NCI-H748 treated with DMSO at 0.1 percent for 48 hours (cell line): ENCODE data around the gene OMP.

ENCODE experiments used
- DNase-seq: peaks from one replicate; lab custom pipeline; 2025; lab: John Stamatoyannopoulos, UW

The OMP gene

GRCh38 chr11:77069336-77069968 is 33.2 kb upstream of the OMP start:
- no peak for DNase-seq

DNA sequence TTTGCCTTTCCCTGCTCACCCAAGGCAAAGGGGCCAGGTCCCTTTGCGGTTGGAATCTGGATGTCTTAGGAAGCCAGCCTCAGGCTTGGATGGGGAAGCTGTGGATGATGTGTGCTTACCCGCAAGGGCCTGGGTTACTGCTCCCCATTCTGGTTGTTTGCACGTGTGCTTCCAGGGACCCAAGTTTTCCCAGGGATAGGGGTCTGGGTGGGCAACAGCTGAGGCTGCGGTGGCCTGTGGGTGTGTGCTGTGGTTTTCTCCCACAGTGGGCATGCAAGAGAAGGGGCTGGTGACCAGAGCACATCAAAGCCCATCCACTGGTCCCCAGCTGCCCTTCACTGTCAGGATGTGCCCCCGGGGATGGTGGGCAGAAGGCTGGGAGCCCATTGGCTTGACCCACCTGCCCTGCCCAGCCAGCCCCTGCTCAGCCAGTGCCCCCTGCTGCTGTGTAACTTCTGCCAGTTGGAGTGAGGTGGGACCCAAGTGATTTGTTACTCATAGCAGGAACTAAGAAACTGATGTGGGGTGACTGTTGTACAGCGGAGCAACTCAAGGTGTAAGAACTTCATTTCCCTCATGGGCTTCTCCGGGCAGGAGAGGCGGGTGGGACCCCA is 32.6 kb upstream of the OMP start:
- DNase-seq, result no peak

DNA sequence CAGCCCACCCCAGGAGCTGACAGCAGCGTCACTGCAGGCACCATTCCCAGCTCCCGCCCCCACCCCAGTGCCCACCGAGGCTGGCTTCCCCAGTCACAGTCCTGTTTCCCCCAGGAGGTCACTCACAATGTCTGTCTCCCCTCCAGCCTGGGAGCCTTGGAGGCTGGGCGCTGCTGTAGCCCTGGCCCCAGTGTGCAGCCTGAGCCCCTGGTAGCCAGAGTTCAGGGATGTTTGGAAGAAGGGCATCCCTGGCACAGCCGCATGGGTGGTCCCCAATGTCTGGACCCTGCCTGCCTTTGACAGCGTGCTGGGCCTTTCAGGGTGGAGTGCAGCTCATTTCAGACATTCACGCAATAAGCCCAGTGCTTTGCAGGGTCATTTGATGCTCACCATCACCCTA is 31.6 kb upstream of the OMP start:
- DNase-seq, result no peak

- DNase-seq, result no peak
Measured at GRCh38 chr11:77071671-77072605, 30.7 kb upstream of the OMP start.

DNA sequence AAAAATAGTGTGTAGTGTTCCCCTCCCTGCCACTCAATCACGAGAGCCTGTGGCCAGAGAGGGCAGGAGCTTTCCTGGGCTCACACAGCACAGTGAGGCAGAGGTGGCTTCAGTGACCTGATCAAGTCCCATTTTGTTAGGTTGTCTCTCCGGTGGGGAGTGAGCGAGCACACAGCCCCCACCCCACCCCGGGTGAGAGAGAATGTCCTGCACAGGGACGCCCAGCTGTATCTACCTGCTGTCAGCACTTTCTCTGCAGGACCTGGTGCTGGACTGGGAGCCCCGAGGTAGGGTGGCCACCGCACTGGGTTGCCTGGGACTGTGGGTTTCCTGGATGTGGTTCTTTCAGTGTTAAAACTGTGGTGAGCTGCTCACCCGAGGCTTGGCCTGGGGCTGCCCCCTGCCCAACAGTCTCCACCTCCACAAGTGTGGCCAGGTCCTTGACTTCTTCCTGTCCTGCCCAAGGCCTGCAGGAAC is 29.8 kb upstream of the OMP start:
- no peak for DNase-seq

- DNase-seq, result no peak
Measured at GRCh38 chr11:77073328-77074001, 29.2 kb upstream of the OMP start.

- no peak for DNase-seq
Measured at GRCh38 chr11:77074205-77074604, 28.4 kb upstream of the OMP start.

DNA sequence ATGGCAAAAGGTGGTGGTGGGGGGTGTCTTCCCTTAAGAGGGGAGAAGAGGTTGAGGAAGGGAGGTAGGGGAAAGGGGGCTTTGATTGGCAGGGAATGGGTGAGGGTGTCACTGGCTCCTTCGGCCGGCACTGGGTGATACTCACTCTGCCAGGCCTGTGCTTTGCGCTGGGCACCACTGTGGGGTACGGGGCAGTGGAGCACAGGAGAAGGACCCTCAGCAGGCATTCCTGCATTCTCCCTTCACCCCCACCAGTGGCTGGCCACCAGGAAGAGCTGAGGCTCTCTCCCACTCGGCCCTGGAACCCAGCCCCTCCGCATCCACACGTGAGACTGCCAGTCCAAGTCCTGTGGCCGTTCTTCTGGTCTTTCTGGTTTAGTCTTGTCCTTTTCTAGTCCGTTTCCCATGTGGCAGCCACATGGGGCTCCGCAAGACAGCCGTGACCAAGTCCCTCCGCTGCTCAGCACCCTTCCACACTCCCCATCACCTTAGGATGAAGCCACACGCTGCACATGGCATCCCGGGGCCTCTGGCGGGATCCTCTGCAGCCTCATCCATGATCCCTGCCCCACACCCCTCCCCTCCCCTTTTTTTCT is 27.9 kb upstream of the OMP start:
- no peak for DNase-seq

GRCh38 chr11:77075425-77075905 is 27.2 kb upstream of the OMP start:
- peak; percentile 2 for DNase-seq

DNA sequence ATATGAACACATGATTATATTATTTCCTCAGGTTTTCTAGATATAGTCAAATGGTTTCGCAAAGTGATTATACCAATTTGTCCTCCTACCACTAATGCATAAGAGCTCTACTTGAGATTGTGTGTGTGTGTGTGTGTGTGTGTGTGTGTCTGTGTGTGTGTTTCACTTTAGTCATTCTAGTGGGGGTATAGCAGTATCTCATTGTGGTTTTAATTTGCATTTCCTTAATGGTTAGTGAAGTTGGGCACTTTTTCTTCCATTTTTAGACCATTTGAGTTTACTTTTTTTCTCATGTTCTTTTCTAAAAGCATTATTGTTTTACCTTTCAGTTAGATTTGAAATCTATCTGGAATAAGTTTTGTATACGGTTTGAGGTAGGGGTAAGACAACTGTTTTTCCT is 23.0 kb upstream of the OMP start:
- DNase-seq, result no peak

GRCh38 chr11:77080643-77081210 is 21.9 kb upstream of the OMP start:
- no peak for DNase-seq

DNA sequence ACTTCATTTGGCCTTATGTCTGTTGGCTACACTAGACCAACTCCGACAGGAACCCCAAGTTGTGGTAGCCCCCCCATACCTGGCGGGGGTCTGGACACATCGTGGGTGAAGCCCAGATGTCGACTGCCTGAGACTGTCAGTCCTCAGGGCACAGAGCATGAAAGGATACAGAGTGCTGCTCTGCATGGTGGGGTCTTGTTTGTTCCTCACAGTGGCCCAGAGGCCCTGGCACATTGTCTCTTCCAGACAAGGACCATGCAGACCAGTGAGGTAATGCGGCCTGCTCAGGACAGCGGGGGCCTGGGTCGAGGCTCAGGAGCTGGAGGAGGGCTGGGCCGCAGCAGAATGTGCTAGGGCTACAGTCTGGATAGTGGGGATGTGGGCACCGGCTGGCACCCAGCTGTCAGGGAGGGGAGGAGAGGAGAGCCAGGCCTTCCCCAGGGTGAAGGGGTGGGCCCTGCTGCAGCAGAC is 21.2 kb upstream of the OMP start:
- DNase-seq, result no peak

- no peak for DNase-seq
Measured at GRCh38 chr11:77081976-77082836, 20.4 kb upstream of the OMP start.

DNA sequence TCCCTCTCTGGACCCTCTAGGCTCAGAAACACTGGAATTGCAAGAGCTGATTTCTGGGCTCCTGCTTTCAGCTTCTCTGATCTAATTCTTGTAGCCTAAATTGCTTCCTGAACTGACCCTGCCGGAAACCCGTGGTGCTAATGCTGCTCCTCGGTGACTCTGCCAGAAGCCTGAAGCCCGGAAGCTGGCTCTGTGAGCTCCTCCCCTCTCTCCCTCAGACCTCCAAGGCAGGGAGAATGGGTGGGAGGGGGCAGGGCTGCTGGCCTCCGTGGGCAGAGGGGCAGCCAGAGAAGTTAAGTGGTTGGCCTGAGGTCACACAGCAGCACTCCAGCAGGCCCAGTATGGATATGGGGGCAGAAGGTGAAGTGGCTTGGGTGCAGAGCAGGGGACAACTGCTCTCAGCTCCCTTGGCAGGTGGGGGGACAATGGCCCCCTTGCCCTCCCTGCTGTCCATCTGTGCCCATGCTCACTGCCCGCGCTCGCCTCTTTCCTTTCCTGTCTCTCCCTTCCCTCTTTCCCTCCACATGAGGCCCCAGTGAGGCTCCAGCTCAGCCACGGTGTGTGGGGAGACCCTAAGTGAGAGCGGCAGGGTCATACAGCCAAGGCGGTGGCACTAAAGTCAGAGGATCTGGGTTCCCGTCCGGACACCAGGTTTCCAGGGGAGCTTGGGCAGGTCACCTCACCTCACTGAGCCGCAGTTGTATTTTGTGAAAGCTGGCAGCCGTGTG is 19.6 kb upstream of the OMP start:
- no peak for DNase-seq

- DNase-seq, result no peak
Measured at GRCh38 chr11:77083566-77084245, 18.9 kb upstream of the OMP start.

GRCh38 chr11:77084581-77085191 is 18.0 kb upstream of the OMP start:
- no peak for DNase-seq

DNA sequence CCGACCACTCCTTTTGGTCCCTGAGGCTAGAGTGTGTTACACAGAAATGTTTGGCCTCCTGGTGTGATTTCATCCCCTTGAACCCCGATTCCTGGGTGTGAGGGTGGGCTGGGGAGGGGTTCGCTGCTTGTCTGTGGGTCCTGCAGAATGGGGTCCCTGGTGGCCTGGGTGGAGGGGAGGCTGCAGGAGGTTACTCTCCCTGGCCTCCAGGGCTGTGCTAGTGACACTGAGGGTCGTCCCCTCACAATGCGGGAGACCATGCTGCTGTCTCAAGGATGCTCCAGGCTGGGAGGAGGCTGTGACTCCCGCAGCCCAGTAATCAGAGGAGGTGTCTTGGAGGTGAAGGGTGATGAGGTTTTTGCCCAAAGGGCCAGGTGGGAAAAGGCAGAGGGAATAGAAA is 17.0 kb upstream of the OMP start:
- DNase-seq, result no peak
